Hematopoietic multipotent progenitor cell treated with erythropoietin and hydrocortisone succinate and interleukin-3 and kit ligand, for 6 days (in vitro differentiated cells): ENCODE data around the gene GIT2.
"Not testable (repeated sequence)": the region's sequence is repeated elsewhere in the genome, so short reads cannot be mapped to it uniquely, and the experiment has no call there.

ENCODE experiments used
- DNase-seq: peaks from one replicate; pipeline ENCODE4 v3.0.0-alpha.2; 2015

The GIT2 gene

GRCh38 chr12:109944561-109945359, 51.4 kb downstream of the GIT2 start:
- DNase-seq, result no peak

DNA sequence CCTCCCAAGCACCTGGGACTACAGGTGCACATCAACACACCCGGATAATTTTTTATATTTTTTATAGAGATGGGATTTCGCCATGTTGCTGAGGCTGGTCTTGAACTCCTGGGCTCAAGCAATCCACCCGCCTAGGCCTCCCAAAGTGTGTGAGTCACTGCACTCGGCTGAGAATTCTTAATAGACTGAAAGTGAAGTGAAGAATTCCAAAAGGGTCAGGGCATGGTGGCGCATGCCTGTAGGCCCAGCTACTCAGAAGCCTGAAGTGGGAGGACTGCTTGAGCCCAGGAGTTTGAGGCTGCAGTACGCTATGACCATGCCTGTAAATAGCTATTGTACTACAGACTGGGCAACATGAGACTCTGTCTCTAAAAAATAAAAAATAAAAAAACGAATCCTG, 52.4 kb downstream of the GIT2 start:
- no peak for DNase-seq

GRCh38 chr12:109940339-109940923, 55.7 kb downstream of the GIT2 start:
- no peak for DNase-seq

GRCh38 chr12:109939504-109939903, 56.7 kb downstream of the GIT2 start:
- no peak for DNase-seq

DNA sequence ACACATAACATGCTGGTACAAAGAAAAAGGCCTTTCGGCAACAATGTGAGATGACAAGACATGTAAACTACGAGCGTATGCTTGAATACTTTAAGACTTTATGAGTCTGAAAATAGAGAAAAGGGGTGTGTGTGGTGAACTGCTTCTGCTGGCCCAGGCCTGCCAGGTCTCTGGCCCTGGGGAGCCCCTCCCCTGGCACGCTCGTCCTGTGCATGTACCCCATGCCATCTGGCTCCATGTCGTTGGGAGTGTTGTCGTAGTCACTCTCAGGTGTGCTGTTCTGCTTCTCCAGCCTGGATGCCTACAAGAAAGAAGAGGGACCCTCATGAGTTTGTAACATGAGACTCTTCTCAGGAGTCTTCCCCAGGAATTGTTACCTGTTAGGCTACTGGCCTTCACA, 57.2 kb downstream of the GIT2 start:
- no peak for DNase-seq

DNA sequence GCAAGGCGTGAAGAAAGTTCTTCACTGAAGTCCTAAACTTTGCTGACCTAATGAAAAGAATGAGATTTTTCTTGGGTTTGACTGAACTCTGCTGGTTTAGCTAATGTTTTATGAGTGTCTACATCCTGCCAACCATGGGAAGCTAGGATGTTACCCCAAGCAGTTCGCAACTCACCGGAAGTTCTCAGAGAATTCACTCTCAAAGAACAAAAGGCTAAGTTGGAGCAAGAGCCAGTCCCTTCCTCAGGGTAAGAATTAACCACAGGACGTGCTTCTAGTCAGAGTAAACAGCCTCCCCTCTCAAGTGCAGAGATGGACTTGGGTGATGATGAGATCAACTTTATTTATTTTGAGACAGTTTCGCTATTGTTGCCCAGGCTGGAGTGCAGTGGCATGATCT, 58.8 kb downstream of the GIT2 start:
- no peak for DNase-seq

DNA sequence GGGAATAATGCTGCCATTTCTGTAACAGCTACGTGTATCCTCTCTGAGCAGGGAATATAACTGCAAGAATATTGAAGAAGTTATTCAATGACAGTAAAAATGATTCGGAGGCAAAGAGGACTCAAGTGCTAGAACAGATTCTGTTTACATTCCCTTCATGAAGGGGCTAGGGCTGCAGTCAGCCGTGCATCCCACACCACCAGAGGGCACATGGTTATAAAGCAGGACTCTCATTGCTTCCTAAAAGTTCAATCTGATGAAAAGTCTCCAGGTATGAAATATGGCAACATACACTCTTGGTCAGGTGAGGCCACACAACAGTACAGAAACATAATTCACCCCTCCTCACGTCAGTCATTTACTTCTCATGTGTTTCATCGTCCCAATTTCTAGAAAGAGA, 62.1 kb downstream of the GIT2 start:
- DNase-seq, result no peak

GRCh38 chr12:109932878-109933503, 63.2 kb downstream of the GIT2 start:
- DNase-seq, result no peak

DNA sequence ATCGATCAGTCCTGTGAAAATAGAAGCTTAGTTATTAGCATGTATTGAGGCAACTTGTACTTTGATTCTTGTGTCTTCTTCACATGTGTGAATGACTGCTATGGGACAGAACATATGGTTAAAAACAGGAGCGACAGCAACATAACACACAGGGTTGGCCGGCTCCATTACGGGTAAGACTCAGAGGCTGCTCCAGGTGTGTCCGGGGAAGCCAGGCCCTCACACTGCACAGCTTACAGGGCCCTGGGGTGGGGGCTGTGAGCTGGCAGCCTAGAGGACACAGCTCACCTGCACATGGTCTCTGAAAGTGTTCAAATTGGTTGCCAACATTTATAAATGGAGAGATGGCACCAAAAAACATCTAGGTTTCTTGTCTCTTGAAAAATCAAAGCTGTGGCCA, 65.0 kb downstream of the GIT2 start:
- DNase-seq, result no peak

- DNase-seq, result no peak
These were observed 66.0 kb downstream of the GIT2 start for GRCh38 chr12:109930028-109930800.

GRCh38 chr12:109929326-109929725, 66.8 kb downstream of the GIT2 start:
- DNase-seq, result not testable (repeated sequence)

- no peak for DNase-seq
These were observed 68.0 kb downstream of the GIT2 start for GRCh38 chr12:109928058-109928656.

GRCh38 chr12:109927622-109928021, 68.5 kb downstream of the GIT2 start:
- peak; percentile 70 for DNase-seq

DNA sequence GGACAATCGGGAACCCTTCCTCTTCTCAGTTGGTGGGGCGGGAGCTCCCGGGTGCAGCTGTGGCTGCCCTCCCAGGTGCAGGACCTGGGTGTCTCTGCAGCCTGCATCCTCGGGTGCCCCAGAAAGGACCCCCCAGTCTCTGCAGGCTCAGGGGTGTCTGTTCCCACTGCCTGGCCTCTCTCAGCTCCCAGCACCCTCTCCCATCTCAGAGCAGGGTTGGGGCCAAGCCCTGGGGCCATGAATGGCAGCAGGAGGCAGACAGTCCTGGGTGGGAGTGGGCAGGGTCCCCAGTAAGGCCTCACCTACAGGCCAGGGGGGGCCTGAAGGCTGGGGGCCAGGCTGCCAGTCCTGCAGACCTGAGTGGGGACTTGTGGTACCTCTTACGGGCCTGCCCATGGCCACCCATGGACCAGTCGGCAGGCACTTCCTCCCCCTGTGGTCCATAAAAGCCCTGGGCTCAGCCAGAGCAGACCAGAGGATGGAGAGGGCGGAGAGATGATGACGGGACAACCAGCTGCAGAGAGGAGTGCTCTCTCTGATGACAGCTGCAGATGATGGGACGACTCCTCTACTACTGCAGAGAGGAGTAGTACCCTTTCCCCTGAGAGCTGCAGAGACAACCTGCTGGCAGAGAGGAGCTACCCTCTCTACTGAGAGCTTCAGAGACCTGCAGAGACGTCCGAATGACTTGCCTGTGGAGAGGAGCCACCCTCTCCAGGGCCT, 69.5 kb downstream of the GIT2 start:
- DNase-seq, result no peak

GRCh38 chr12:109926016-109926415, 70.2 kb downstream of the GIT2 start:
- DNase-seq, result no peak

DNA sequence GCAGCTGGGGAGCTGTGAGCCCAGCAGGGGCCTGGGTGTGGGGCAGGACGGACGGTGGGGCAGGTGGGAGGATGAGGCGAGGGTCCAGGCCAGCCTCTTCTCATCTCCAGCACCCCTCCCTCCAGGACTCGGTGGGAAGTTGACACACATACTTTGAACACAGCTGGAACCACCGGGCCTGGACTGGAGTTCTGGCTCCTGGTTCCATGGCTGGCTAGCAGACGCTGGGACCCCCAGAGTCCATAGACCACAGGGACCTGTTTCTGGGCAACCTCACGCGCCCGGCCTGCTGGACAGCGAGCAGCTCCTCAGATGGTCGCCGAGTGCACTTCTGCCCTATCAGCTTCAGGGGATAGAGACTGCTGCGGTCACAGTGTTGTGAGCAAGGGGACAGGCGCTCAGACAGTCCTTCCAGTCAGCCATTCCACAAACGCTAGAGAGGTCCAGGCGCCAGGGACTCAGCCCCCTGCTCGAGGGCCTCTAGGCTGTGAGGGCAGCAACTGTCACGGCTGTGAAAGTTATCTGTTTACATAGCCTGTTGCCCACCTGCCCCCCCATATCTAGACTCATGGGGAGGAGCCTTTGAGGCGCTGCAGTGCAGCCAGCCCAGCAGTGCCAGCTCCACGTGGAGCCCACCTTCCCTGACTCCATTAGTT, 70.9 kb downstream of the GIT2 start:
- DNase-seq, result no peak

DNA sequence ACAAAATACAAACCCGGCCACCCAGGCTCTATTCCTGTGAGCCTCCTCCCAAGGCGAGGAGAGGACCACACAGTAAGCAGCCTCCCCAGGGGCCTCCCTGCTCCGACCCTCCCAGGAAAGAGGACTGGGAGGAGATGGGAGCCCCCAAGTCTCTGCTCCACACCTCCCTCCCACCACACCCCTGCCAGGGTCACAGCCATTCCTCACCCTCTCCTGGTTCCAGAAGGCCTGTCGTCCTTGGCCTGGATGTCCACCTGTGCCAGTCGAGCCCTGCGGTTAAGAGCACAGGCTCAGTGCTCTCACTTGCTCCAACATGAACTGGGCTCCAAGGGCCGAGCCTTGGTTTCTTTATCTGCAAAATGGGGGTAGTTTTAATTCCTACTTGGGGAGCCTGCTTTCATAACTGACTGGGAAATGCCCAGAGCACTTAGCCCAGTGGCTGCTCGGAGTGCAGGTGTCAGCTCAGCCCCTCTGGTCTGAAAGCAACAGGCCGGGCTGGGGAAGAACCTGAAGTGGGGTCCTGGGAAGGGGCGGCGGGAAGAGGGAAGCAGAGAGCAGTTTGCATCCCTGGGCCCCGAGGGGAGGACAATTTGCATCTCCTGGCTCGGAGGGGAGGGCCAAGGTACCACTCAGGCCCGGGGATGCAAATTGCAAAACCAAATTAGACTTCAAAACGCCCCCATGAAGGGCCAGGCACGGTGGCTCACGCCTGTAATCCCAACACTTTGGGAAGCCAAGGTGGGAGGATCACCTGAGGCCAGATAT, 72.5 kb downstream of the GIT2 start:
- no peak for DNase-seq

GRCh38 chr12:109923038-109923437, 73.1 kb downstream of the GIT2 start:
- DNase-seq, result no peak

DNA sequence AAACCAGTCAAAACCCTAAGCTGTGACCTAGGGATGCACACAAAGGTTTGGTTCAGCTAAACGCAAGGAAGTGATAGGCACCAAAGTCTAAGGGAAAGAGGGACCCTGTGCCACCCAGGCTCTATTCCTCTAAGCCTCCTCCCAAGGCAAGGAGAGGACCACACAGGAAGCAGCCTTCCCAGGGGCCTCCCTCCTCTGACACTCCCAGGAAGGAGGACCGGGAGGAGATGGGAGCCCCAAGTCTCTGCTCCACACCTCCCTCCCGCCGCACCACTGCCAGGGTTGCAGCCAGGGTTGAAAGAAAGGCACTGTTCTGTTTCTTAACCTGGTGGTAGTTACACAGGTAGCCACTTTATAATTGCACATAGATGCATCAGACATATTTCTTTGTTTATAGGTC, 74.2 kb downstream of the GIT2 start:
- DNase-seq, result no peak

DNA sequence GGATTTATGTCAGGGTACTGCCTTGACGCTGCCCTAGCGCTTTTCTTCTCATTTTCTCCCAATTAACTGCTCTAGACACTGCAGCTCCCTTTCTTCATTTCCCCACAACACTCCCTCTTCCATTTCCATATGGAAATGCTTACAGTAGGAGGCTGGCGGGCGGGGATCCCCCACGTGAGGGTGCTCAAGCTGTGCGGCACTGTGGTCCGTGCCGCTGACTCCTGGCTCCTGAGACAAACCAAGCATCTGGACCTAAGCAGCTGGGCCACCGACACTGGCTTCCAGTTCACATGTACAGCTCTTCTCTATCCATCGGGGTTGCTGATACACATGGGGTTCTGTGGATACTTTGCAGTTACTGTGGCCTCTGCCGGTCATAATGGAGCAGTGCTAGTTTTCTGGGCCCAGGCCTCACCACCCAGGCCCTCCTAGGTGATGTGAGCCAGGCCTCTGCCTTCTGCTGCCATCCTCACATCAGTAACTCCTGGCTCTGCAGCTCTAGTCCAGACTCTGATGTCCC, 75.8 kb downstream of the GIT2 start:
- no peak for DNase-seq

- no peak for DNase-seq
These were observed 76.7 kb downstream of the GIT2 start for GRCh38 chr12:109919456-109919855.
